Testis (tissue), 3 donors: Measurements from ENCODE around the gene L2HGDH. TPM values are rescaled to one million over a fixed set of nuclear protein-coding genes. Genes with fewer than 3 reads are reported as not detected.

Experiments used
- DNase-seq: peaks from one replicate; pipeline ENCODE4 v3.0.0-alpha.2; 2019
- H3K27ac ChIP-seq, 2 donors: fragments of 200-600 bp; sonication (generic); one replicate each; pipeline ENCODE4 v1.5.1; 2019
- H3K27me3 ChIP-seq: fragments of 200-600 bp; sonication (generic); one replicate; pipeline ENCODE4 v1.5.1; 2019
- H3K36me3 ChIP-seq: fragments of 200-600 bp; sonication (generic); one replicate; pipeline ENCODE4 v1.5.1; 2017; ENCODE audit warnings: low read depth; ENCODE audit errors: missing control alignments
- H3K4me1 ChIP-seq: fragments of 200-600 bp; sonication (generic); one replicate; pipeline ENCODE4 v1.5.1; 2019
- H3K4me3 ChIP-seq, 2 donors: fragments of 200-600 bp; sonication (generic); one replicate each; pipeline ENCODE4 v1.5.1; 2017 to 2019
- H3K9me3 ChIP-seq: fragments of 200-600 bp; sonication (generic); one replicate; pipeline ENCODE4 v1.5.1; 2017
- CTCF ChIP-seq, 3 experiments: fragments of 450-650 bp in 2 of 3; fragments of 200-600 bp in 1 of 3; sonication (generic) in 1 of 3; IDR thresholded peaks; one replicate each; pipeline ENCODE4 v1.5.1; 2016 to 2019; ENCODE audit warnings: antibody characterized with exemption in 3 of 3, mild to moderate bottlenecking in 2 of 3, moderate library complexity in 1 of 3
- POLR2A ChIP-seq: fragments of 450-650 bp; IDR thresholded peaks from one replicate; pipeline ENCODE4 v1.6.1; 2017; ENCODE audit warnings: antibody characterized with exemption, mild to moderate bottlenecking, moderate library complexity
- WGBS, 2 donors: methylation state at CpG; one replicate each; pipeline ENCODE4 v1.1.5; 2018; 5-methylcytosine and 5-hydroxymethylcytosine counted together
- intact Hi-C: fragments of 100-400 bp; cut with DNase I; formaldehyde crosslinking; loops from one replicate; pipeline ENCODE4 v1.15.1; 2023; ENCODE audit warnings: low total_unique reads
- polyA plus RNA-seq: library from polyadenylated mRNA; stranded (reverse); fragments of 350-450 nt; fragmentation: Illumina TruSeq; extraction: RNeasy Lipid Tissue Mini Kit (QIAGEN cat#74804); gene quantifications from one replicate; pipeline ENCODE4 v1.2.3, GENCODE V29; 2014; ENCODE audit warnings: low read depth, low replicate concordance; ENCODE audit not compliant: insufficient read depth
- total RNA-seq, 2 donors: library from RNA; depleted of rRNA; stranded (reverse); fragments of >200 nt; gene quantifications; one replicate each; pipeline ENCODE4 v1.2.3, GENCODE V29; 2016

Gene L2HGDH
- total and polyA plus RNA-seq, 3 donors from 2014 or later = 7.9 to 8.9 (median 8.5) TPM

GRCh38 chr14:50353126-50353525 is 41.1 kb upstream of the L2HGDH start:
- intact Hi-C loops = no loop called here
- Histone ChIP-seq H3K36me3 (no peaks in the 10 kb centered on the region), H3K4me3 (no peak overlapping the region), H3K9me3 (no peaks in the 10 kb centered on the region), H3K27me3 (no peaks in the 10 kb centered on the region), H3K27ac (no peak overlapping the region), H3K4me1 (no peaks in the 10 kb centered on the region)
- no peak for DNase-seq
- TF ChIP-seq CTCF (IDR thresholded peaks at IDR 0.05) (no peak), POLR2A (no peak)
- 86 to 91% methylated on average over 4 of the region's 4 CpGs for WGBS, 2 donors

GRCh38 chr14:50352584-50352983 is 40.6 kb upstream of the L2HGDH start:
- no peak for DNase-seq
- H3K9me3 ChIP-seq = no peaks in the 10 kb centered on the region
- H3K27ac ChIP-seq = no peak overlapping the region
- 82 to 93% methylated on average over 4 of the region's 4 CpGs for WGBS, 2 donors
- no peak overlapping the region for H3K4me3 ChIP-seq
- no peaks in the 10 kb centered on the region for H3K36me3 ChIP-seq
- TF ChIP-seq POLR2A = no peak
- no peak for TF ChIP-seq CTCF (IDR thresholded peaks at IDR 0.05)
- no peaks in the 10 kb centered on the region for H3K27me3 ChIP-seq
- H3K4me1 ChIP-seq = no peaks in the 10 kb centered on the region
- intact Hi-C loops = no loop called here

- no peak for TF ChIP-seq POLR2A
- no peak for TF ChIP-seq CTCF (IDR thresholded peaks at IDR 0.05)
- intact Hi-C loops = no loop called here
- WGBS, 2 donors = 82 to 90% methylated on average over 2 of the region's 2 CpGs
- no peak overlapping the region for H3K27ac ChIP-seq
- no peaks in the 10 kb centered on the region for H3K27me3 ChIP-seq
- H3K4me3 ChIP-seq = no peak overlapping the region
- no peaks in the 10 kb centered on the region for H3K36me3 ChIP-seq
- H3K4me1 ChIP-seq = no peaks in the 10 kb centered on the region
- H3K9me3 ChIP-seq = no peaks in the 10 kb centered on the region
- no peak for DNase-seq
These were observed 38.9 kb upstream of the L2HGDH start for GRCh38 chr14:50350975-50351374.

- intact Hi-C loops = no loop called here
- Histone ChIP-seq H3K27me3 (no peaks in the 10 kb centered on the region), H3K4me1 (no peaks in the 10 kb centered on the region)
These were observed 36.9 kb upstream of the L2HGDH start for GRCh38 chr14:50348933-50349332.

More at GRCh38 chr14:50348933-50349332, 36.9 kb upstream of the L2HGDH start:
- no peak overlapping the region for H3K4me3 ChIP-seq
- H3K9me3 ChIP-seq = no peaks in the 10 kb centered on the region
- H3K36me3 ChIP-seq = no peaks in the 10 kb centered on the region
- H3K27ac ChIP-seq = no peak overlapping the region
- DNase-seq = no peak
- TF ChIP-seq CTCF (IDR thresholded peaks at IDR 0.05) (no peak), POLR2A (no peak)
